GM19372 (cell line): ENCODE results near the gene FPR2.
"Not testable (repeated sequence)": the region's sequence is repeated elsewhere in the genome, so short reads cannot be mapped to it uniquely, and the experiment has no call there.

Experiments
- ATAC-seq: cut with Tn5 transposase; IDR thresholded peaks from one replicate; pipeline ENCODE4 v1.9.1; 2021; ENCODE audit warnings: mild to moderate bottlenecking, low read depth, moderate library complexity; ENCODE audit not compliant: unreplicated experiment

Gene FPR2

GRCh38 chr19:51738523-51738922, 22.5 kb upstream of the FPR2 start:
- not testable (repeated sequence) for ATAC-seq

GRCh38 chr19:51739466-51740213, 21.3 kb upstream of the FPR2 start:
- ATAC-seq: no peak

DNA sequence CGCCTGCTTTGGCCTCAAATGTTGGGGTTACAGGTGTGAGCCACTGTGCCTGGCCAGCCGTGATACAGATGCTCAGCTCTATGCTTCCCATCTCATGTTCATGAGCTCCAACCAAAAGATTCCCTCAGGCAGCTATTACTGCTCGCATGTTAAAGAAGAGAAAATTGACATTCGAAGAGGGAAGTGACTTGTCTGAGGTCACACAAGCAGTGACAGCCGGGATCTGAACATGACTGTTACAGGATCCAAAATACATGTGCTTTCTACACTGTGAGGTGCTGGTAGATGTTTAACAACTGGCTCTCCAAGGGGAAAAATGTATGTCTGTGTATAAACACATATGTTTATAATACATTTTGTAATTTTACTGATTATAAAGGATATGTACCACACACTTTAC, 20.6 kb upstream of the FPR2 start:
- ATAC-seq: no peak

- ATAC-seq: no peak
These were observed 18.2 kb upstream of the FPR2 start for GRCh38 chr19:51742789-51743188.

GRCh38 chr19:51743405-51743804, 17.6 kb upstream of the FPR2 start:
- no peak for ATAC-seq

GRCh38 chr19:51746731-51747130, 14.2 kb upstream of the FPR2 start:
- no peak for ATAC-seq

- no peak for ATAC-seq
These were observed 11.0 kb upstream of the FPR2 start for GRCh38 chr19:51749979-51750378.

DNA sequence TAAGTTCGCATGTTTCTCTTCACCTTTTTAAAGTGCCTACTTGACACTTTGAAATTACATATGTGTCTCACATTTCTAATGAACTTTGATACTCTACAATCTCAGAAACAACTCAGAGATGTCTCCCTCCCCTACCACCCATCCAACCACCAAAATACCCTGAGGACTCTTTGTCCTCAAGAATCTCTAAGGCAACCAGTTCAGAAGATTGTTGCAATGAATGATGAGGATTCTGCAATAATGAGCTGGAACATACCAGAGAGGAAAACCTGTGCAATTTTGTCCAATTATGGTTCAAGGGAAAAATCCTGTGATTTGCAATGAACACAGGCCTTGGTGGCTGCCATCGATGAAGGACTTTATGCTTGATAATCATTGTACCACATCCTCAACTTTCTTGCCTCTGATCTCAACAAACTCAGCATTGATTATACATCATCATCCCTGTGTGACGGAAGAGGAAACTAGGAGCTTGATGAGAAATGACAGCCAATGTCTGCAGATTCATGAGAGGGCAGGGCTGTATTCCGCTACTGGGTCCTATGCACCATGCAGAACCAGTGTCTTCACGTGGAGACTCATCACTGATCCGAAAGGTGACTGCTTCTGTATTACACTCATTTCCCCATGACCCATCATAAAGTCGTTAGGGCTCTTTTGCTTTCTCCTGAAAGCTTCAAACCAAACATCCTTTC, 10.4 kb upstream of the FPR2 start:
- no peak for ATAC-seq

DNA sequence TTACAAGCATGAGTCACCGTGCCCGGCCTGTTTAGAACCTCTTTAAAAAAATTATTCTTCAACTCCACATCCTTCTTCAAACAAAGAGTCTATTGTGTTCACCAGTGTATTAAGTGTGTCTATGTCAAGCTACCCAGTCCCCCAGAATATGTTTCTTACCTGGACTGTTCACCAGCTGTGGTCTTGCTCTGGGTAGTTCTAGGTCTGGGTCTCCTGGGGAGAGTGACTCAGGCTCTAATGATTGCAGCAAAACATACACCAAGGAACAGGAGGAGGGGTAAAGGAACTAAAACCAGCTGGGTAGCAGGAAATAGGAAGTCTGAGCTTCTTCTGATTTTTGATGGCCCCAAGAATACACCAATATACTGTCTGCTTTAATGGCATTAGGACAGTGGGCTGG, 9.3 kb upstream of the FPR2 start, which contains the start of gene FPR1:
FPR1 (minus strand) TSS at position 224 of the 400 bp plus-strand sequence. CDS start 4,884 bp downstream, outside the sequence.
- ATAC-seq: no peak

DNA sequence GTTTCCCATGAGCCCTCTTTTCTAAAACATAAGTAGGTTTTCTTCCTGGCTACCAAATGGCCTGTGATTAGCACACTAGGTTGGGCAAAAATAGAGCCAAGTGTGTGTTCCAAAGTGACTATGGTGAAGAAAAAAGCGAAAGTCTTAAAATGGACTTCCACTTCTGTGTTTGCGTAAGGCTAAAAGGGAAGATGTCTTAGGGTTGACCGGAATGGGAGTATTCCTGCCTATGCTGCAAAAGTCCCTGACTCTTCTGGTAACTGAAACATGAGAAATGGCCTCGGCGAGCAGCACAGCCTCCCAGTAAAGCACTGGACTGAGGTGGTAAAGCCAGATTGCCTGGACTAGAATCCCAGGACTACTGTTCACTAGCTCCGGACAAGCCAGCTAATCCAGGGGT, 6.9 kb upstream of the FPR2 start:
- ATAC-seq: no peak

GRCh38 chr19:51754770-51755169, 6.2 kb upstream of the FPR2 start:
- ATAC-seq: no peak

GRCh38 chr19:51755571-51755970, 5.4 kb upstream of the FPR2 start:
- no peak for ATAC-seq

- ATAC-seq: no peak
These were observed 716 bp downstream of the FPR2 start for GRCh38 chr19:51761696-51762095.

- no peak for ATAC-seq
These were observed 4.1 kb downstream of the FPR2 start for GRCh38 chr19:51765086-51765485.

DNA sequence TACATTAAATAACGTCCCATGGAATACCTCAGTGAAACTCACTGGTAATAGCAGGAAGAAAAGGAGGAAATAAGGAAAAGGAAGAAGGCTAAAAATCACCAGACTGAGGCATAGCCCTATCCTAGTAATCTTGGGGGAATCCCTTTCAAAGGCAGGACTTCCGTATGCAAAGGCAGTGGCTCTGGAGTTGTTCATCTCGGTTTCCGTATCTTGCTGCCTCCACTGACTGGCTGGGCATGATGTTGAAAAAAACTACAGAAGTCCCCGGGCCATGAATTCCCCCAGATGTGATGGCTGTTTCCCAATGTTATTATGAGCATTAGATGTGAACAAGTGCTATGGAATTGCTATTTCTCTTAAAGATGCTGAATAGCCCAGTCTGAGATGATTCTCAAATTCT, 5.5 kb downstream of the FPR2 start:
- no peak for ATAC-seq

DNA sequence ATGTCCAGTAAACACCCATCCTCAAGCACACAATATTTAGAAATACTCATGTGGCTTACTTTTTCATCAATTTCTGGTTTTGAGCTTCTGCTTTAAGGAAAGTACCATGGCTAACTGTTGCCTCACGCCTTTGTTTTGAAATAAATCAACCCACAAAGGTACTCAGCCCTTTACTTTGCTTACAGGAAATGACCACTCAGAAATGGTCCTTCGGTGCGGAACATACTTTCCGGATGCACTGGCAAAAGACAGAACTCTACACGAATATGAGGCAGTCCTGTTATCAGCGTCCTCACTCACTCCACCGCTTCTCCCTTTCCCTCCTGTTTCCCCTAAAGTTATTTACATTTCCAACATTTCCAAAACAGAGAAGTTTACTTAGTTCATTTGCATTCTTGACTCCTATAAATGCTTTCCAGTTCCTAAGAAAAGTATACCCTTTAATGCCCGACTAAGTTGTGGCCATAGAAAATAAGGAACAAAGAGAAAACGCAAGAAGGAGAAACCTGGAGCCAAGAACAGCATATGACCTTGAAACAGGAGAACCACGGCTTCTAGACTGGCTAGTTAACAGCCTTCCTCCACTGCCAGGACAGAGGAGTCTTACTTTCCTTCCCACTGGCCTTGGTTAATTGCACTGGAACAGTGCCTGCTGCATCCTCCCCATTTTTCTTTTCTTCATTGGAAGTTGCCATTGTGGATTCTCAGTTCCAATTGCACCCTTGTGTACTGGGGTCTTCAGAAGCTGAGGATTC, 10.6 kb downstream of the FPR2 start:
- no peak for ATAC-seq

DNA sequence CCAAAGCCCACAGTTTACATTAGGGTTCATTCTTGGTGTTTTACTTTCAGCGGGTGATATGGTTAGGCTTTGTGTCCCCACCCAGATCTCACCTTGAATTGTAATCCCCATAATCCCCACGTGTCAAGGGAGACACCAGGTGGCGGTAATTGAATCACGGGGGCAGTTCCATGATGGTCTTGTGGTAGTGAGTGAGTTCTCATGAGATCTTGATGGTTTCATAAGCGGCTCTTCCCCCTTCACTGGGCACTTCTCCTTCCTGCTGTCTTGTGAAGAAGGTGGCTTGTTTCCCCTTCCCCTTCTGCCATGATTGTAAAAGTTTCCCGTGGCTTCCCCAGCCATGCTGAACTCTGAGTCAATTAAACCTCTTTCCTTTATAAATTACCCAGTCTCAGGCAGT, 12.0 kb downstream of the FPR2 start:
- no peak for ATAC-seq

- ATAC-seq: not testable (repeated sequence)
These were observed 15.6 kb downstream of the FPR2 start for GRCh38 chr19:51776561-51776960.

- no peak for ATAC-seq
These were observed 16.8 kb downstream of the FPR2 start for GRCh38 chr19:51777570-51778462.

DNA sequence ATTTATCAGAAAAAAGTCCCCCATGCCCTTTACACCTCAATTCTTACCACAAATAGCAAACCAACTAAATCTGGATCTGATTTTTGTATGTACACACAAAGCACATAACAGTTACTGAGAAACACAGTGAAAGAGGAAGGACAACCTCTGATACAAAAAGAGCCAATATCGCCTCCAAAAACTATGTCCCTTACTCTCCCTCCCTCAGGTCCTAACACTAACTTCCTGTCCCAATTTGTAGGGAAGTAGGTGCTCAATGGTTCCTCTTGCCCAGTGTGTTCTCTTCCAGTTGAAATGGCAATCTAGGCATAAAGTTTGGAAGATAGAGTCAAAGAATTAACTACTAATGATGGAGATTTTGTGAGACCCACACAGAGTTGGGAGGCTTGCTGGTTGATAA, 18.2 kb downstream of the FPR2 start:
- ATAC-seq: no peak
